Tibial nerve (tissue), 3 donors: Measurements from ENCODE around the gene TMED8.

Experiments
- POLR2A ChIP-seq, 2 donors: fragments of 450-650 bp; IDR thresholded peaks; one replicate each; pipeline ENCODE4 v1.6.1; 2017; ENCODE audit warnings: antibody characterized with exemption in 2 of 2, mild to moderate bottlenecking in 2 of 2, moderate library complexity in 2 of 2
- TF ChIP-seq, protein P1 (sequence below), 5 experiments: fragments of 200-600 bp in 3 of 5; fragments of 450-650 bp in 2 of 5; sonication (generic) in 3 of 5; IDR thresholded peaks; one replicate each; pipeline ENCODE4 v1.5.1; 2016 to 2019; ENCODE audit warnings: antibody characterized with exemption in 5 of 5, mild to moderate bottlenecking in 3 of 5, moderate library complexity in 2 of 5

GRCh38 chr14:77301103-77301502, 75.8 kb downstream of the TMED8 start:
- TF ChIP-seq, protein P1, sequence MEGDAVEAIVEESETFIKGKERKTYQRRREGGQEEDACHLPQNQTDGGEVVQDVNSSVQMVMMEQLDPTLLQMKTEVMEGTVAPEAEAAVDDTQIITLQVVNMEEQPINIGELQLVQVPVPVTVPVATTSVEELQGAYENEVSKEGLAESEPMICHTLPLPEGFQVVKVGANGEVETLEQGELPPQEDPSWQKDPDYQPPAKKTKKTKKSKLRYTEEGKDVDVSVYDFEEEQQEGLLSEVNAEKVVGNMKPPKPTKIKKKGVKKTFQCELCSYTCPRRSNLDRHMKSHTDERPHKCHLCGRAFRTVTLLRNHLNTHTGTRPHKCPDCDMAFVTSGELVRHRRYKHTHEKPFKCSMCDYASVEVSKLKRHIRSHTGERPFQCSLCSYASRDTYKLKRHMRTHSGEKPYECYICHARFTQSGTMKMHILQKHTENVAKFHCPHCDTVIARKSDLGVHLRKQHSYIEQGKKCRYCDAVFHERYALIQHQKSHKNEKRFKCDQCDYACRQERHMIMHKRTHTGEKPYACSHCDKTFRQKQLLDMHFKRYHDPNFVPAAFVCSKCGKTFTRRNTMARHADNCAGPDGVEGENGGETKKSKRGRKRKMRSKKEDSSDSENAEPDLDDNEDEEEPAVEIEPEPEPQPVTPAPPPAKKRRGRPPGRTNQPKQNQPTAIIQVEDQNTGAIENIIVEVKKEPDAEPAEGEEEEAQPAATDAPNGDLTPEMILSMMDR (IDR thresholded peaks at IDR 0.05) = peak; percentile 69 to 91 (median 78)
- TF ChIP-seq POLR2A (IDR thresholded peaks at IDR 0.05) = no peak
